Mammary epithelial cell (primary cell): ENCODE data around the gene SEMA5A.

ENCODE experiments used
- CTCF ChIP-seq, 2 donors: IDR thresholded peaks in 1 of 2; conservative IDR thresholded peaks in 1 of 2; 2 replicates each; pipeline ENCODE4 v1.5.1; 2011 to 2012; ENCODE audit warnings: inconsistent platforms in 2 of 2, low read length in 2 of 2, mild to moderate bottlenecking in 2 of 2, control low read depth in 1 of 2, low read depth in 1 of 2; ENCODE audit not compliant: insufficient read depth in 1 of 2; ENCODE audit errors: extremely low read depth in 1 of 2
- EZH2 ChIP-seq: IDR thresholded peaks from 2 replicates; pipeline ENCODE4 v1.6.1; 2012; ENCODE audit warnings: low read length, inconsistent platforms, borderline replicate concordance

- TF ChIP-seq EZH2 (no peak), CTCF (conservative IDR thresholded peaks at IDR 0.05 in 1 of 2, IDR thresholded peaks at IDR 0.05 in 1 of 2; ENCODE audit: extremely low read depth in 1 of 2, insufficient read depth in 1 of 2, low read depth in 1 of 2, low read length in 2 of 2) (no peak)
These were observed 499.0 kb downstream of the SEMA5A start for GRCh38 chr5:9046756-9047481.
